Stimulated activated effector memory CD8-positive, alpha-beta T cell treated with anti-CD3 and anti-CD28 coated beads, Interleukin-12 subunit alpha, Interleukin-12 subunit beta, amount 100 ng/mL, for 72 hours (primary cell): Measurements from ENCODE around the gene ZNF414.
A peak's percentile ranks its signal among the peaks of the same experiment; 100 is the strongest.

Experiments
- ATAC-seq: fragments of 150-1000 bp; cut with Tn5 transposase; 2 replicates; pipeline ENCODE4 v1.10.0; 2021
- DNase-seq, 2 donors: peaks; one replicate each; pipeline ENCODE4 v3.0.0; 2021 to 2022; ENCODE audit warnings: low spot score in 2 of 2
- H3K27ac Mint-ChIP-seq: one replicate; pipeline ENCODE4 v1.8.0; 2022; ENCODE audit warnings: mild to moderate bottlenecking, mixed read lengths
- H3K36me3 Mint-ChIP-seq: one replicate; pipeline ENCODE4 v1.8.0; 2022; ENCODE audit warnings: mild to moderate bottlenecking, mixed read lengths
- H3K4me1 Mint-ChIP-seq: one replicate; pipeline ENCODE4 v1.8.0; 2022; ENCODE audit warnings: mixed read lengths
- H3K4me3 Mint-ChIP-seq: one replicate; pipeline ENCODE4 v1.8.0; 2022; ENCODE audit warnings: mild to moderate bottlenecking, mixed read lengths
- H3K9me3 Mint-ChIP-seq: one replicate; pipeline ENCODE4 v1.8.0; 2022; ENCODE audit warnings: mixed read lengths

ZNF414 gene

DNA sequence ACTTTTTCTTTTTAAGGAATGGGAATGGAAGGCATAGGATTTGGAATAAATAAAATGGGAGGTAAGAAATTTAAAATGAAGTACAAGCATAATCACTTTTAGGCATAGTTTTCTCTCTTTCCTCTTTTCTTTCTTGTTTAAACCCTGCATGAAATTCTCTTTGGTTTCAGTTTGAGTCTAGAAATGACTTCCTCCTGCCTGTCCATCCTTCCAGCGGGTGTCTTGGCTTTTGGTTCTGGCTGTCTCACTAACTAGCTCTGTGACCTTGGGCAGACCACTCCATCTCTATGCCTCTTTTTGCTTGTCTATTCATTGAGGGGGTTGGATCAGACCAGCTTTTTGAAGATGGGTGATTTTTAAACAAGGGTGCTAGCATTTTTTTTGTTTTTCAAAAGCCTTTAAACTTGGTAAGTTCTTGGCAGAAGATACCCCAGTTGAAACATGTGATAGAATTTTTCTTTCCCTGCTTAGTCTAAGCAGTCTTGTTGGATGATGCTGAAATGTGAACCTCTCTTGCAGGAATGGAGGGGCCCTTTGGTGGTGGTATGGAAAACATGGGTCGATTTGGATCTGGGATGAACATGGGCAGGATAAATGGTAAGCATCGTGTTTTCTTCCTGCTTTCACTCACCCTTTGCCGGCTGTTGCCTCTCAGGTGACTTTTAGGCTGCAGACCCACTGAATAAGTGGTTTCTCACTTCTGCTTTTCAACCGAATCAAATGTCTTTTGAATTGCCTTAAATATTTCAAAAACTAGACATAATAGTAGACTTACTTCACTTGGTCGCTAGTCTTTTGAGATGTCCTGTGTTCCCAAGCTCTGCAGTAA, 40.1 kb downstream of the ZNF414 start:
- Mint-ChIP-seq H3K9me3 (no peaks in the 10 kb centered on the region), H3K27ac (peak overlapping the region; percentile 48), H3K4me3 (no peak overlapping the region), H3K36me3 (peaks cover 100% of the 10 kb centered on the region), H3K4me1 (peaks cover 48% of the 10 kb centered on the region)
- no peak for ATAC-seq
- DNase-seq, result no peak

DNA sequence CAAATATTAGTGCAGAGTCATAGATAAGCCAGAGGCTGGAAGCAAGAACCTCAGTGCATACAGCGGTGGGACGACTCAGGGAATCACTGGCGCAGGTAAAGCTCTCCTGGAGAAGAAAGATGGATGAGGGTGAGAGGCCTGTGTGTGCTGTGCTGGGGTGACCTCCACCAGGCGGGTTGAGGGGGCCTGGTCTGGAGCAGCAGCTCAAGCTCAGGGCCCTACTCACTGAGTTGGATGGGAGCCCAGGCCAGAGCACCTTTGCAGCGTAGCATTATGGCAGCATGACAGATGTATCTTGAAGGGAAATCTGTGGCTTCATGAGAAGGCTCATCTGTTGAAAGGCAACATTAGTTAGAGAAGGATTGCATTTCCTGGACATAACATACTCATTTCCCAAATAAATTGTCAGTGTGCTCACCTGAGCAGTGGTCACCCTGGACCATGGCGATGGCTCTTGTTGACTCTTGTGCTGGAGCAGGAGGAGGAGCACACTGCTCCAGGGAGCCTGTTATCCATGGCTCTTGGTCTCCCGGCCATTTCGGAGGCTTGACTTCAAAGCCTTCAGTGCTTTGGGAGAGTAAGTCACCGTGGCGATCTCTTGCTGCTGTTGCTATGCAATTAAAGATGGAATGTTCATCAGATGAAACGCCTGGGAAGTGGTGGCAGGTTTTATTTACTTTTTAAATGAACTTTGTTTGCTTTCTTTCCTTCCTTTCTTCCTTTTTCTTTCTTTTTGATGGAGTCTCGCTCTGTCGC, 44.2 kb downstream of the ZNF414 start:
- DNase-seq, result no peak
- Mint-ChIP-seq H3K4me1 (peaks cover 19% of the 10 kb centered on the region), H3K4me3 (no peak overlapping the region), H3K27ac (peak overlapping the region; percentile 14), H3K36me3 (peaks cover 100% of the 10 kb centered on the region), H3K9me3 (no peaks in the 10 kb centered on the region)
- ATAC-seq, result no peak

DNA sequence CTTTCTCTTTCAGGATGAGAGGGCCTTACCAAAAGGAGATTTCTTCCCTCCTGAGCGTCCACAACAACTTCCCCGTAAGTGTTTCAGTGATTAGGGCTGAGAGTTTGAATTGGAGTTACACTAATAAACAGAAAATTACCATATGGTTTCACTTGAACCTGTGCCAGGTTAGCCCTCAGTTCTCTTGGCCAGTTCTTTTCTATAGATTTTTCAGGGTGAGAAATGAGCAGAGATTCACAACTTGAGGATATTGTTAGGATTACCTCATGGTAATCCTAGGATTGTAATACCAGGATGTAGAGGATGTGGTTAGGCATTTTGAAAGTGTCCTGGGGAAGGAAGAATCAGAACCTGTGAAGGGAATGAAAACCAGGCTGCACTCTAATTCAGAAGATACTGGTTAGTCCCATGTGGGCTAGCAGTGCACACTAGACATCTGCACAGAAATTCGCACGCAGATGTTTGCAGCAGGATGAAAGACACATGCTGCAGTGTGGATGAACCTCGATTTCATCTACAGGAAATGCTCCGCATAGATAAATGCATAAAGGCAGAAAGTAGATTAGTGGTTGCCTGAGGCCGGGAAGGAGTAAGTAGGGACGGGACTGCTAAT, 45.1 kb downstream of the ZNF414 start:
- no peak overlapping the region for H3K4me3 Mint-ChIP-seq
- peaks cover 100% of the 10 kb centered on the region for H3K36me3 Mint-ChIP-seq
- no peak for DNase-seq
- peak overlapping the region; percentile 14 for H3K27ac Mint-ChIP-seq
- peaks cover 15% of the 10 kb centered on the region for H3K4me1 Mint-ChIP-seq
- ATAC-seq, result no peak
- no peaks in the 10 kb centered on the region for H3K9me3 Mint-ChIP-seq

DNA sequence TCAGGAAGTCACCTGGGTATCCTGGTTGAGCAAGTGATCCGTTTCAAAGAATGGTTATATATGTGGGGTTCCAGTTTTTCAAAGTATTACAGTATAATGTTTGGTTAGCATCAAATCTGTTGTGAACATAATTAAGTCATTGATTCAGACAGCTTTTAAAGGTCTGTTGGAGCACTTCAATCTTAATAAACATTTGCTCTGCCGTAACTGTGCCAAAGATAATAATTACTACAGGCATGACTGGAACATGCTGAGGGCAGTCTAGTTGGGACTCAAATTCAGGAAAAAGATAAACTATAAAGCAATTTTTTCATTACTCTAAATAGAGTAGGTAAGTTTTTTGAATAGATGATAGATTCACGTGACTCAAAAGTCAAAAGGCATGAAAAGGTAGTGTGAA, 45.8 kb downstream of the ZNF414 start:
- Mint-ChIP-seq H3K9me3 (no peaks in the 10 kb centered on the region), H3K36me3 (peaks cover 100% of the 10 kb centered on the region), H3K4me3 (no peak overlapping the region), H3K4me1 (peaks cover 9% of the 10 kb centered on the region), H3K27ac (peak overlapping the region; percentile 14)
- no peak for ATAC-seq
- DNase-seq, result no peak

DNA sequence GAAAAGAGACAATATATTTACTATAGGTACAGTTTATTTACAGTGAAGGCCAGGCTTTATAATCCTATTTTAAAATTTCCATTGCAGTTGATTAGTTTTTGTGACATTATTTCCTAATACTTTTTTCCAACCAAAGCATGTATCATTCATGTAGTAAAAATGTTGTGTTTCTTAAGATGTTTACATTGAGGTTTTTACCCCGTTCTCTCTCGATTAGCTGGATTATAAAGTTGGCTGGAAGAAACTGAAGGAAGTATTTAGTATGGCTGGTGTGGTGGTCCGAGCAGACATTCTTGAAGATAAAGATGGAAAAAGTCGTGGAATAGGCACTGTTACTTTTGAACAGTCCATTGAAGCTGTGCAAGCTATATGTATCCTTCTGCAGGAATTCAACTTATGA, 47.9 kb downstream of the ZNF414 start:
- Mint-ChIP-seq H3K27ac (peak overlapping the region; percentile 35), H3K9me3 (no peaks in the 10 kb centered on the region), H3K4me1 (peaks cover 25% of the 10 kb centered on the region), H3K36me3 (peaks cover 100% of the 10 kb centered on the region), H3K4me3 (no peak overlapping the region)
- ATAC-seq (no peak), DNase-seq (no peak)

DNA sequence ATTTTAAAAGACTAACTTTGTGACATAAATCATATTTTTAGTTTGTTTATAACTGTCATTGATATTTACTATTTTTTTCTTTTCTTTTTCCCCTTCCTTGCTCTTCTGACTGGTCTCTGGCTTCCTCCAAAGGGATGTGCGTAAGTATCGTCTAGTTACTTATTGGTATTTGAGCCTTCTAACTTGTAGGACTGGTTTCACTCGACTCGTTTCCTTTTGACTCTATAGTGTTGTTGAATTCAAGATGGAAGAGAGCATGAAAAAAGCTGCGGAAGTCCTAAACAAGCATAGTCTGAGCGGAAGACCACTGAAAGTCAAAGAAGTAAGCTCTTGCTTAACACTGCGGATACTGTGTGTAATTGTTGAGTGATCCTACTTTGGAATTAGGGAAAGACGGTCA, 50.6 kb downstream of the ZNF414 start:
- peaks cover 42% of the 10 kb centered on the region for H3K4me1 Mint-ChIP-seq
- no peaks in the 10 kb centered on the region for H3K9me3 Mint-ChIP-seq
- no peak overlapping the region for H3K27ac Mint-ChIP-seq
- ATAC-seq, result no peak
- peaks cover 100% of the 10 kb centered on the region for H3K36me3 Mint-ChIP-seq
- no peak for DNase-seq
- H3K4me3 Mint-ChIP-seq, result no peak overlapping the region

DNA sequence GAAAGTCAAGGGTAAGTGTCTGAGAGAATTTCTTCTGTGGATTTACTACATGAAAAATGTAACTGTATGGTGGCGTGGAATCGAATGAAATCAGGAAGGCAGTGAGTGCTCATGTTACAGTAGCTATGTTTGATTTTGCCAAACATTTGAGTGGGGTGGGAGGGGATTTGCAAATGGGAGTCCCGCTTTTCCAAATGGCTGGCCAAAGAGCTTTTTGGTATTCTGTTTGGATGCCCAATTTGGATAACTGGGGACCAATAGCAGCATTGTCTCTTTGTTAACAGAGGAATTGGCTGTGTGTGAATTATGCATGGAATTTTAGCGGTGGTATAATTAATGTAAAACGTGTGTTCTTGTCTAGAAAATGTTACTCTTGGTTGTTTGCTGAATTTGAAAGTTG, 51.4 kb downstream of the ZNF414 start:
- peaks cover 50% of the 10 kb centered on the region for H3K4me1 Mint-ChIP-seq
- DNase-seq (no peak), ATAC-seq (no peak)
- H3K4me3 Mint-ChIP-seq, result no peak overlapping the region
- peaks cover 100% of the 10 kb centered on the region for H3K36me3 Mint-ChIP-seq
- no peak overlapping the region for H3K27ac Mint-ChIP-seq
- no peaks in the 10 kb centered on the region for H3K9me3 Mint-ChIP-seq

DNA sequence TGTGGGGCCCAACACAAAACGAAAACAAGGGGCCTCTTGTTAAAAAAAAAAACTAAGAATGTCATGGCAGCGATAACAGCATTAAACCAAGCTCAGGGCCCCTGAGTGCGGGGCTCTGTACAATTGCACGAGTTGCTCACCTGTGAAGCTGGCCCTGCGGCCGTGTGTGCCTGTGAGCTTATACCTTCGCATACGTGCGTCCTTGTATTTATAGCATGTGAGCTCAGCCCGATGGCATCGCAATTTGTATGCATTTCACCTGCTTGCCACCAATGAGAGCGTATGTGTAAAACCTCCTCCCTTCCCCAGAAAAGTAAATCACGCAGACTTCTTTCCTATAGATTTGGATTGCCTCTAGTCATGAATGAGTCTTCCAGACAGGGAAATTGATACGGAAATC, 52.1 kb downstream of the ZNF414 start:
- peaks cover 51% of the 10 kb centered on the region for H3K4me1 Mint-ChIP-seq
- H3K27ac Mint-ChIP-seq, result peak overlapping the region; percentile 64
- H3K36me3 Mint-ChIP-seq, result peaks cover 100% of the 10 kb centered on the region

DNA sequence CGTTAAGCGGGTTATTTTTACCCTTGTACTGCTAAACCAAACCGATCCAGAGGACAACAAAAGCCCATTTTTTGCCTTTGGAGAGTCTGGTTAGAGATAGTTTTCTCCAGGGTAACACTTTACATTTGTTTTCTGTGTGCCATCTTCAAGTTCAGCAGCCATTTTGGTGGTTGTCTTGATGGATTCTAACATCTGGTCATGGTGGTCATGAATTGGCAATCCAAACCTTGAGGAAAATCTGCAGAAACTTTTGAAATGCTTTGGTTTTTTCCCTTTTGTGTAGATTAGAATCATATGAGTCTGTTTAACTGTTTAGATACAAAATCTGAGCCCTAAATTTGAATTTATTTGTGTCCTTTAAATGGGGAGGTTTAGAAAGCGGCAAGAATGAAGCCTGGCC, 52.6 kb downstream of the ZNF414 start:
- Mint-ChIP-seq H3K4me1 (peaks cover 56% of the 10 kb centered on the region), H3K27ac (peak overlapping the region; percentile 64), H3K4me3 (no peak overlapping the region), H3K36me3 (peaks cover 100% of the 10 kb centered on the region), H3K9me3 (no peaks in the 10 kb centered on the region)
- ATAC-seq (no peak), DNase-seq (no peak)

More for the DNA sequence above, 52.1 kb downstream of the ZNF414 start:
- Mint-ChIP-seq H3K4me3 (no peak overlapping the region), H3K9me3 (no peaks in the 10 kb centered on the region)
- DNase-seq (no peak), ATAC-seq (no peak)

DNA sequence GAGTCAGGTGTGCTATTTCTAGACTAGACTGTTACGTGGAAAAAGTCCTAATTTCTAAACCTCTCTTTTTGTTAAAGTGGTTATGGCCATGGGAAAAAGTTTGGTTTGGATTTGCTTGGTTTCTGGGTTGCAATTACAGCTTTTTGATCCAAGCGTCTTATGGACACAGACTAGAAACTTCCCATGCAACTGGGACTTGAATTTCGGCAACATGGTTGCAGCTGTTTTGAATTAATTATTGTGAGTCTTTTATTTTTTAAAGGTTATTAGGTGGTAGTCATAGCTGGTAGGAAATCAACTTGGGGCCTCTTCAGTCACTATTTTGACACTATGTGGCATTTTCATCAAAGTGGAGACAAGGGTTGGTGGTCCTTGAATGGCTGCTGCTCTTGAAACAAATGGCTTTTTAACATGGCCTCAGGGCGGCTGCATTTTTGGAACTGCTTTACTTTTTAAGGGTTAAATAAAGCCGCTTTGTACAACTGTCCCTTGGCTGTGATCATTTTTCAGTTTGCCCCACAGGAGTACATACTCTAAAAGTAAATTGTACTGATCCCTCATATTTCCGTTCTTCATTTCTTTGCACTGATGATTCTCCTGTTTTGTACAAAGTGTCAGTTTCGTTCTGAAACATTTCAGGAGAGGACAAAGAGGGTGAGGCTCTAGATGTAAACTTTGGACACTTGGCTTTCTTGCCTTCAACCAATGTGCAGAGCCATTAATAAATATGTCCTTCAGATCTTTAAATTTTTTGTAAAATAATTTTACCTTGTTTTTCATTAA, 53.3 kb downstream of the ZNF414 start:
- Mint-ChIP-seq H3K36me3 (peaks cover 100% of the 10 kb centered on the region), H3K27ac (peak overlapping the region; percentile 64), H3K4me1 (peaks cover 63% of the 10 kb centered on the region), H3K4me3 (peak overlapping the region; percentile 26), H3K9me3 (no peaks in the 10 kb centered on the region)
- no peak for DNase-seq
- ATAC-seq, result peak; percentile 51
